Left forelimb (tissue), 1 donor: ENCODE data around the gene ELF4.

Experiments
- DNase-seq: peaks from one replicate; pipeline ENCODE4 v3.0.0-alpha.2; 2018; ENCODE audit warnings: low spot score

The ELF4 gene

GRCh38 chrX:130114141-130114588, 3.9 kb upstream of the ELF4 start:
- DNase-seq = no peak

DNA sequence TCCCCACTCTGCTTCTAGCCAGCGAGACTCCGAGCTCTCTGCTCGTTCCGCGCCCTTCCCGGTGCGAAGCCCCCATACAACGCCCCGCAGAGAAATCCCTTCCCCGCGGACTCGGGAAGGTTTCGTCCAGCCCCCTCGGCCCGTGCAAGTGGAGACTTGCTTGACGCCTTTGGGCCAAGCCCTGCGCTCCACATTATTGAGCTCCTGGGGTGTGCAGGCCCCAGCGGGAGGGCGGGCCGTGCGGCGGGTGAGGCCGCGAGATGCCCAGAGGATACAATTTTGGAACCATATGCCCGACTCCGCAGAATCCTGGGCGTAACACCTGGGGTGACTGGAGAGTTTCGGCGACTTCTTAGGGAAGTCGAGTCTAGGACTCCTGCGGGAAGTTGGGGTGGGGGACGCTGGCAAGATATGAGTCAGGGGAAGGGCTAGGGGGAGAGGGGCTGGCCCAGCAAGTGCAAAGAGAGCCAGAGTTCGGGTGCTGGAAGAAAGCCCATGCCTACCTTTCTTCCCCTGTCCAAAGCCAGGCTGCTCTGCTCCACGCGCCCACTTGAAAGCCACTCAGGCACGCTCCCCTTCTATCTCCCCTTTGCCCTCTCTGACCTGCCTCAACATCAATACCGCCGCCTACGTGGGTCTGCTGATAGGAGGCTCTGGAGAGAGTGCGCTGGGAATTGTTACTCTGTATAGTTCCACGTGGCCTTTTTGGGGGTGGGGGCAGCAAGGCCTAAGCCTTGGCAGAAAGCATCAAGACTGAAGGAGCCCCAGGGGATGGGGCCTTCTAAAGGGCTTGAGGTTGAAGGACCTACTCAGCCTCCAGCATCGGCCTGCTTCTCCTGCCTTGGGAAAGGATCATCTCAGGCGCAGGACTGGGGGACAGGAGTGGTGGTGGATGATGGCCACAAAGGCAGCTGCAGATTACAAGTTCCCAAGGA, 1.2 kb upstream of the ELF4 start:
- DNase-seq = no peak

- no peak for DNase-seq
These were observed 593 bp downstream of the ELF4 start for GRCh38 chrX:130109429-130110378.

- DNase-seq = no peak
These were observed 1.5 kb downstream of the ELF4 start for GRCh38 chrX:130108647-130109428.

DNA sequence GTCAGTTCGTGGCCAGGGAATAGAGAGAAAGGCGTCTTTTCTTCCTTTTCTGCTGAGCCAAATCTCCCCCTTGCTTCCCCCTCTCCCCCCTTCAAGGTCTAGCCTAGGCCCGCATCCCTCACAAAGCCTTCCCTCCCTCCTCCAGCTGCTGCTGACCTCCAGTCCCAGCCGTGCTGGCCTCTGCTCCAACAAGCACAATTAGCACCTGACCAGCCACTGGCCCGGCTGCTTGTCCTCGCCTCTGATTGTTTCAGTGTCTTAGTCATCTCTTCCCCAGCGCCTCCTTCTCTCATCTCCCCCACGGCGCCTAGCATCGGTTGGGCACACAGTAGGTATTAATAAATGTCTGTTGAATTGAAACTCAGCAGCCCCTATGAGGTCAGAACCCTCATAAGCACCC, 4.2 kb downstream of the ELF4 start:
- DNase-seq = no peak

GRCh38 chrX:130105244-130105643, 5.1 kb downstream of the ELF4 start:
- no peak for DNase-seq

- no peak for DNase-seq
These were observed 6.7 kb downstream of the ELF4 start for GRCh38 chrX:130103605-130104004.

DNA sequence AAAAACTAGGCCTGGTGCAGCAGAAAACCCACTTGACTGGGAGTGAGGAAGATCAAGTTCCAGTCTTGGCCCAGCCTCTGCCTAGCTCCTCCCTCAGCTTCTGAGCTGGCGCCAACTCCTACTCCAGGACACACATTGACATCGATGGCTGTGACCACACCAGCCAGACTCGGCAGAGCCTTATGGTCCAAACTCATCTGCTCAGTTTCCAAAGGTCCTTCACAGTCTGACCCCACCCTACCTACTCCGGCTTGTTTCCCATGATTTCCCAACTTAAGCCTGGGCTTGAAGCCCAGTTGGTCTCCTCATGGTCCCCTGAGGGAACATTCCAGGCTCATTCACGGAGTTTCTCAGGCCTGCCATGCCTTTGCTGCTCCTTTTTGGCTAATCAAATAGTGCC, 10.1 kb downstream of the ELF4 start:
- no peak for DNase-seq

- no peak for DNase-seq
These were observed 12.1 kb downstream of the ELF4 start for GRCh38 chrX:130098210-130098552.

DNA sequence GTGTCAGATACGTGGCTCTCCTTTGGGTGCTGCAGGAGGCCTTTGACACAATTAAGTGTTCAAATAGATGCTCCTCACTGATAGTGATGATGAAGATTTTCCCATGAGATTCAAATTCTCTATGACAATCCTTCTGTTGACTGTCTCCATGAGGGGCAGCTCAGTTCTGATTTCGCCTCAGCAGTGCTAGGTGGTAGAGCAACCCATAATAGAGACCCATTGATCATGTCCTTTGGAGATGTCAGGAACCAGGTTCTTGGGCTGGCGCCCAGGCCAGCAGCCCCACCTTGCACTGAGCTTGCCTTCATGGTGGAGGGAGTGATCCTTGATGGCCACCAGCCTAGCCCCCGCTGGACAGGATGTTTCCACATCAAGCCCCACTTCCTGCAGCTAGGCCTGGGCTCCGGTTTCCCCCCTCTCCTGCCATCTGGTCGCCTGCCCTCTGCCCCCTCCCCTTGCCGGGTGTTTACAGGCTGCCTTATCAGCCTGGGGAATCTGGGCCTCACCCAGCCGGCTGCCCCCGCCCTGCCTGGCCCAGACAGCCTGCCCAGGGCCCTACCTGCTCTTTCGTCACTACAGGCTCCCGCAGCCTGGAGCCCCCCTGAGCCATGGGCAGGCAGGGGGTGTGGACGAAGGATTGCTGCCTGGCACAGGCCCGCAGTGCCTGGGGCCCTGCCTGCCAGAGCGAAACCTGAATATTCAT, 12.6 kb downstream of the ELF4 start:
- DNase-seq = no peak

- no peak for DNase-seq
These were observed 14.9 kb downstream of the ELF4 start for GRCh38 chrX:130095249-130096030.

- no peak for DNase-seq
These were observed 15.6 kb downstream of the ELF4 start for GRCh38 chrX:130094696-130095095.

DNA sequence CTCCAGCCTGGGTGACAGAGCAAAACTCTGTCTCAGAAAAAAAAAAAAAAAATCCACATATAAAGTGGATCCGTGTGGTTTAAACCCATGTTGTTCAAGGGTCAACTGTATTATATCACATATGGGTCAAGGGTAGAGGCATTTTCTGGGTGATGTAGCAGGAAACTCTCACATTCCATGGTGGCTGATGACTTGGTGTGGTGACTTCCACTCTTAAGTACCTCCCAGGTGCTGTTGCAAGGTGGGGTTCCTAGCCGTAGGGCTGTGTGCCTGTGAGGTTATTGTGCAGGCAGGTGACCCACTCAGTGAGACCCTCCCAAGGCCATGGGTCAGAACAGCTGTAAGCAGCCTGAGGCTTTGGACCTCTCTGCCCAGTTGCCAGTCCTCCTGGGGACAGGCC, 17.0 kb downstream of the ELF4 start:
- DNase-seq = no peak

DNA sequence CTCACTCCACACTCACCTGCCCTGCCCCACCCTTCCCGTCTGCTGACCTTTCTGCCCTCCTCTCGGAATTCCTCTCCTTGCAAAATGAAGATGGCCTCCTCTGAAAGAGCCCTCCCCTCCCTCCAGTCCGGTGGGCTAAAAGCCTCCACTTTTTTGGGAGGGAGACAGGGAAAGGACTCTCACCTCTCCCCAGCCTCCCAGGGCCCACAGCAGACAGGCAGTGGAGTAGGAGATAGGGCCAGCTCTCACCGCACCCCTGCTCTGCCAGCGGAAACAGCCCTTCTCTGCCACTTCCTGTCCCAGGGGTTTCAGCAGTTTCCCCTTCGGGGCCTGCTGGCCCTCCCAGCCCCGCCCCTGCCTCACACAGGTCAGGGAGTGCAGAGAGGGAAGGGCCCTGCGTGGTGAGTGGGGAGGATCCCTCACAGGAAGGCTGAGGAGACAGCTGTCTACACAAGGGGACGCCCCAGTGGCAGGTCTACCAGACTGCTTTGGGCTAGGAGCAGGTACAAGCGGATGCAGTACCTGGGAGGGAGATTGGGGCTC, 18.2 kb downstream of the ELF4 start:
- DNase-seq = no peak

DNA sequence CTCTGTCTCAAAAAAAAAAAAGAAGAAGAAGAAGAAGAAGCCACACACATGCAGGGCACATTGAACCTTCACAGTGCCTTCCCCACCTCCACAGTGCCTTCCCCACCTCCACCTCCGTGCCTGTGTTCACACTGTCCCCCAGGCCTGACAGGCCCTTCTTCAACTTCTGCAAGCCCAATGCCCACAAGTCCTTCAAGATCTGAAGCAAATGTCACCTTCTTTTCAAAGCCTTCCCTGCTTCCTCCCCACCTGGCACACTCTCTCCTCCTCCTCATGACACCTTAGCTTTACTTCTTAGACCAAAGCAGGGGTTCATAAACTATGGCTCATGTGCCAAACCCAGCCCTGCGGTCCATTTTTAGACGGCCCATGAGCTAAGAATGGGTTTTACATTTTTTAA, 19.9 kb downstream of the ELF4 start:
- no peak for DNase-seq

GRCh38 chrX:130086447-130087206, 23.7 kb downstream of the ELF4 start:
- DNase-seq = no peak

DNA sequence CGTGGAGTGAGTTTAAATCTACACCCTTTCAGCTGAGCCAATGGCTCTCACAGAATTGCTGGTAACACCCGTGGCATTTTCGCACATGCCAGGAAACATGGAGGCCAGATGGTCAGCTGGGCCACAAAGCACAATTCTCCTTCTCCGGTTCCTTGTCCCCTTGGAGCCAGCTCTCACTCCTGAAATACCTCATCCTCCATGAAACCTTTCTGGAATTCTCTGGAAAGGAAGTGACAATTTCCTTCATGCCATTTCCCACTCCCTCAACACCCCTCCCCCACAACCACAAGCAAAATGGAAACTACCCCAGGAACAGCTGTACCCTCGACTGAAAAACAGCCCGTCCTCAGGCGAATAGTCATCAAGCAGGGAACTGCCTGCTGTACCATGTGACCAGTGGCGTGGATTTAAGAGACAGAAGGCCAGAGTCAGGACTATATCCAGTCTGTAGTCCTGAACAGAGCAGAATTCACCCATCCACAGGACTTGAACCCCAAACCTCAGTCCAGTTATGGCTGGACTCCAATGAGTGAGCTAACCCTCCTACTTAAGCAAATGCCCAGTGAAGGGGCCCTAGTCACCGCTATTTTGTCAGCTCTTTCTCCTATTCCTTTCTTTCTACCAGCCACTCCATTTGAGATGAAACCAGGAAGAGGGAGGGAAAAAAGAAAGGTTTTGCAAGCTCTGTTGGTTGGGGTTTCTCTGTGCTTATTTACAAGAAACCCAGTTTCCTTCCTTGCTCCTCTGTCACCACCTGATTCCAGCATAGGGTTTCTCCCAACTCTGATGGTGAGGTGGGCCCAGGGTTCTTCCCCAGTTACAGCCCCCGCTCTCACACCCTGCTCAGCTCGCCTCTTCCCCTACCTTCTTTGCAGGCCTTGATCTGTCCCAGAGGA, 24.5 kb downstream of the ELF4 start:
- no peak for DNase-seq

GRCh38 chrX:130084631-130085237, 25.6 kb downstream of the ELF4 start:
- DNase-seq = no peak
